Mesothelial cell of epicardium (in vitro differentiated cells): Measurements from ENCODE around the gene SYPL2. TPM values are rescaled to one million over a fixed set of nuclear protein-coding genes. Genes with fewer than 3 reads are reported as not detected.

ENCODE experiments used
- DNase-seq, 2 experiments: peaks; one replicate each; pipeline ENCODE4 v3.0.0; 2021; ENCODE audit warnings: low spot score in 2 of 2; ENCODE audit not compliant: unreplicated experiment in 2 of 2
- H3K27ac Mint-ChIP-seq: 2 replicates; pipeline ENCODE4 v1.8.0; 2021; ENCODE audit warnings: mixed read lengths
- H3K27me3 Mint-ChIP-seq: 2 replicates; pipeline ENCODE4 v1.8.0; 2021; ENCODE audit warnings: low read depth, mixed read lengths
- H3K36me3 Mint-ChIP-seq: 2 replicates; pipeline ENCODE4 v1.8.0; 2021; ENCODE audit warnings: mixed read lengths
- H3K4me1 Mint-ChIP-seq: 2 replicates; pipeline ENCODE4 v1.8.0; 2021; ENCODE audit warnings: mixed read lengths
- H3K4me3 Mint-ChIP-seq: 2 replicates; pipeline ENCODE4 v1.8.0; 2021; ENCODE audit warnings: mild to moderate bottlenecking, moderate library complexity, mixed read lengths
- H3K9me3 Mint-ChIP-seq: 2 replicates; pipeline ENCODE4 v1.8.0; 2021; ENCODE audit warnings: mixed read lengths
- CTCF ChIP-seq: fragments of 200-600 bp; sonication (generic); IDR thresholded peaks from one replicate; pipeline ENCODE4 v1.5.0; 2021; ENCODE audit warnings: antibody characterized with exemption; ENCODE audit not compliant: unreplicated experiment
- total RNA-seq: library from RNA; stranded (reverse); gene quantifications from 3 replicates; pipeline ENCODE4 v1.2.1, GENCODE V29; 2021

Gene SYPL2
- 0.11 to 0.22 TPM (median 0.14 TPM) in 3 replicates for total RNA-seq

GRCh38 chr1:109466452-109467300 is at the start of gene SYPL2:
Gene SYPL2 (plus strand): TSS chr1:109466546. CDS start chr1:109466844, 298 bp downstream.
- no peak for DNase-seq
- Mint-ChIP-seq H3K36me3 (no peaks in the 10 kb centered on the region), H3K4me1 (peaks cover 2% of the 10 kb centered on the region), H3K4me3 (peak within 1 kb of the TSS; percentile 62), H3K27ac (no peak within 1 kb of the TSS), H3K27me3 (peaks cover 99% of the 10 kb centered on the region), H3K9me3 (no peaks in the 10 kb centered on the region)
- no peak for TF ChIP-seq CTCF

GRCh38 chr1:109423498-109423897 is 42.8 kb upstream of the SYPL2 start:
- DNase-seq: no peak
- Mint-ChIP-seq H3K27me3 (no peaks in the 10 kb centered on the region), H3K9me3 (no peaks in the 10 kb centered on the region), H3K27ac (no peak overlapping the region), H3K36me3 (peaks cover 7% of the 10 kb centered on the region), H3K4me1 (peaks cover 24% of the 10 kb centered on the region), H3K4me3 (no peak overlapping the region)
- no peak for TF ChIP-seq CTCF

- Mint-ChIP-seq H3K36me3 (no peaks in the 10 kb centered on the region), H3K9me3 (no peaks in the 10 kb centered on the region), H3K4me1 (peaks cover 30% of the 10 kb centered on the region), H3K27ac (peak overlapping the region; percentile 94), H3K4me3 (peak overlapping the region; percentile 91), H3K27me3 (no peaks in the 10 kb centered on the region)
- DNase-seq: no peak
- TF ChIP-seq CTCF: no peak
These were observed 40.7 kb upstream of the SYPL2 start for GRCh38 chr1:109425391-109426280.

GRCh38 chr1:109426281-109427170 is 39.8 kb upstream of the SYPL2 start, which contains the start of gene PSMA5:
Gene PSMA5 (minus strand): TSS chr1:109426448. CDS start chr1:109426330, 118 bp downstream.
- Mint-ChIP-seq H3K27me3 (no peaks in the 10 kb centered on the region), H3K27ac (peak within 1 kb of the TSS; percentile 94), H3K4me1 (peaks cover 30% of the 10 kb centered on the region), H3K36me3 (no peaks in the 10 kb centered on the region), H3K9me3 (no peaks in the 10 kb centered on the region), H3K4me3 (peak within 1 kb of the TSS; percentile 91)
- TF ChIP-seq CTCF: no peak
- peak; percentile 83 to 89 for DNase-seq

- DNase-seq: no peak
- H3K27ac Mint-ChIP-seq: peak overlapping the region; percentile 67
- TF ChIP-seq CTCF: no peak
- peak overlapping the region; percentile 91 for H3K4me3 Mint-ChIP-seq
- no peaks in the 10 kb centered on the region for H3K9me3 Mint-ChIP-seq
- peaks cover 30% of the 10 kb centered on the region for H3K4me1 Mint-ChIP-seq
- no peaks in the 10 kb centered on the region for H3K36me3 Mint-ChIP-seq
- H3K27me3 Mint-ChIP-seq: no peaks in the 10 kb centered on the region
These were observed 39.2 kb upstream of the SYPL2 start for GRCh38 chr1:109427171-109427467.
